ENCODE measurements around the gene CD70.
"Not testable (repeated sequence)": the region's sequence is repeated elsewhere in the genome, so short reads cannot be mapped to it uniquely, and the experiment has no call there.

CD70 gene

GRCh38 chr19:6551091-6551490 lies 39.9 kb downstream of the CD70 start:
- no peak for DNase-seq (ENCODE audit: low read depth, low spot score)
- TF ChIP-seq ZNF274 (IDR thresholded peaks at IDR 0.05; ENCODE audit: low read depth, low read length): no peak
- TF ChIP-seq YY1 (IDR thresholded peaks at IDR 0.05; ENCODE audit: insufficient read depth, insufficient read length): no peak
- Histone ChIP-seq H3K4me1 (ENCODE audit: insufficient read depth, insufficient read length) (peaks cover 6% of the 10 kb centered on the region), H3K27me3 (ENCODE audit: insufficient read depth, insufficient read length) (no peaks in the 10 kb centered on the region), H3K36me3 (ENCODE audit: insufficient read depth, insufficient read length, low read length) (no peaks in the 10 kb centered on the region), H3K4me3 (ENCODE audit: insufficient read length, low read depth) (no peak overlapping the region), H3K9me3 (ENCODE audit: insufficient read depth, low read length) (peaks cover 15% of the 10 kb centered on the region; the same call in 1 of the 2 replicates), H3K9ac (ENCODE audit: insufficient read length, low read depth) (no peak overlapping the region)

DNA sequence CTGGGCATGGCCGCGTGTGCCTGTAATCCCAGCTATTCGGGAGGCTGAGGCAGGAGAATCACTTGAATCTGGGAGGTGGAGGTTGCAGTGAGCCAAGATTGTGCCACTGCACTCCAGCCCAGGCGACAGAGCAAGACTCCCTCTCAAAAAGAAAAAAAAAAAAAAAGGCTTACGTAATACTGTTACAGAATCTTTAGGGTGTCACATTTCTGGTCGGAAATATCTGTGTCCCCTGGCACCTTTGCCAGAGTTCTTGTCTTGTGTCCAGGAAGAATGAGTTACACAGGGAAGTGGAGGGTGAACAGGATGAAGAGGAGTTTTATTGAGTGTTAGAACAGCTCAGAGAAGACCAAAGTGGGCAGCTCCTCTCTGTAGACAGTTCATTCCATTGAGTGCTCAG lies 40.3 kb downstream of the CD70 start:
- H3K9ac ChIP-seq (ENCODE audit: insufficient read length, low read depth); H3K27me3 ChIP-seq (ENCODE audit: insufficient read depth, insufficient read length); H3K4me3 ChIP-seq (ENCODE audit: insufficient read length, low read depth); H3K36me3 ChIP-seq (ENCODE audit: insufficient read depth, insufficient read length, low read length); DNase-seq (ENCODE audit: low read depth, low spot score); H3K4me1 ChIP-seq (ENCODE audit: insufficient read depth, insufficient read length): not testable (repeated sequence)
- H3K9me3 ChIP-seq (ENCODE audit: insufficient read depth, low read length): peaks cover 15% of the 10 kb centered on the region; the same call in 1 of the 2 replicates

DNA sequence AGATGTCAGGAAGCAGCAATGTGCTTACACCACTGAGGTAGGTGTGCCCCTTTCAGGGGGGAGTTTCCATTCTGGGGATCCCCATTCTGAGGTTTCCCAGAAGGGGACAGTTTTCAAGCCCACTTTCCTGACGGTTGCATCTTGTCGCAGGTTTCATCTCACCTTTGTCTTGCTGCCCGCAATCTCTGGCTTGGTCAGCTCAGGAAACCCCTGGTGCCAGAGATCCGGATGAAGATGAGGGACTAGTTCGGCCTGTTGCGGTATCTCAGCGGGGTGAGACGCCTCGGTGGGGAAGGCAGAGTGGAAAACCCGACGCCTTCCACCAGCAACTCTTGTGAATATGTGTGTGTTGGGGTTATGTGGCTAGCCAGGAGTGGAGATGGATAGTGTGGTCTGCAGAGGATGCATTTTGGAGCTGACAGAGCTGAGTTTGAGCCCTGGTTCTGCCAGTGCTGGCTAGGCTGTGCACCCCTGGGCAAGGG lies 47.0 kb downstream of the CD70 start:
- Histone ChIP-seq H3K9ac (ENCODE audit: insufficient read length, low read depth) (no peak overlapping the region), H3K4me1 (ENCODE audit: insufficient read depth, insufficient read length) (no peaks in the 10 kb centered on the region), H3K4me3 (ENCODE audit: insufficient read length, low read depth) (no peak overlapping the region), H3K9me3 (ENCODE audit: insufficient read depth, low read length) (peaks cover 9% of the 10 kb centered on the region; the same call in 1 of the 2 replicates), H3K36me3 (ENCODE audit: insufficient read depth, insufficient read length, low read length) (no peaks in the 10 kb centered on the region), H3K27me3 (ENCODE audit: insufficient read depth, insufficient read length) (no peaks in the 10 kb centered on the region)
- no peak for DNase-seq (ENCODE audit: low read depth, low spot score)
- no peak for TF ChIP-seq SUZ12 (IDR thresholded peaks at IDR 0.05; ENCODE audit: extremely low read depth, insufficient read depth, insufficient read length)
- TF ChIP-seq YY1 (IDR thresholded peaks at IDR 0.05; ENCODE audit: insufficient read depth, insufficient read length): no peak
- no peak for TF ChIP-seq ZNF274 (IDR thresholded peaks at IDR 0.05; ENCODE audit: low read depth, low read length)

DNA sequence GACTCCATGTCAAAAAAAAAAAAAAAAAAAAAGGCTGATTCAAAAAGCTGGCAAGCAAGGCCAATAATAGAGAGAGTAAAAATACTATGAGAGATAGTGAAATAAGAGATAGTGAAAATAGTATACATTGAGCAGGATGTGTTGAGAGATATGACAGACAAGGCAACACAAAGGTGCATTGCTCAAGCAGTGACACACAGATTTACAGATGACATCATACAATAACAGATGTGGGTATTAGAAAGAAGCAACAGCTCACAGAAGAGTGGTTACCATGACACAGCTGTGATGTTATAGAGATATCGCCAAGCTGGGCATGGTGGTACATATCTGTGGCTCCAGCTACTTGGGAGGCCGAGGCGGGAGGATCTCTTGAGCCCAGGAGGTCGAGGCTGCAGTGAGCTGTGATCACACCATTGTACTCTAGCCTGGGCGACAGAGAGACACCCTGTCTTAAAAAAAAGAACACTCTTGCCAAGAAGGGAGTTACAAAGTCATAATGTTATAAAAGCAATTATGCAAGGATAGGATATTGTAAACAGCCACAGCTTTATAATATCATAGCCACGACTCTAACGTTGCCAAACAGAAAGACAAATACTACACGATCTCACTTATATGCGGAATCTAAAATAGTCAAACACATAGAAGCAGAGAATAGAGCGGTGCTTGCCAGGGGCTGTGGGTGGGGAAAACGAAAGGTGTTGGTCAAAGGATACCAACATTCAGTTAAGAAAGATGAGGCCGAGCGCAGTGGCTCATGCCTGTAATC lies 49.8 kb downstream of the CD70 start:
- Histone ChIP-seq H3K27me3 (ENCODE audit: insufficient read depth, insufficient read length) (no peaks in the 10 kb centered on the region), H3K9me3 (ENCODE audit: insufficient read depth, low read length) (peaks cover 20% of the 10 kb centered on the region), H3K4me1 (ENCODE audit: insufficient read depth, insufficient read length) (no peaks in the 10 kb centered on the region), H3K9ac (ENCODE audit: insufficient read length, low read depth) (no peak overlapping the region), H3K36me3 (ENCODE audit: insufficient read depth, insufficient read length, low read length) (peaks cover 3% of the 10 kb centered on the region), H3K4me3 (ENCODE audit: insufficient read length, low read depth) (no peak overlapping the region)
- TF ChIP-seq SUZ12 (IDR thresholded peaks at IDR 0.05; ENCODE audit: extremely low read depth, insufficient read depth, insufficient read length): no peak
- TF ChIP-seq ZNF274 (IDR thresholded peaks at IDR 0.05; ENCODE audit: low read depth, low read length): no peak
- no peak for TF ChIP-seq YY1 (IDR thresholded peaks at IDR 0.05; ENCODE audit: insufficient read depth, insufficient read length)
- DNase-seq (ENCODE audit: low read depth, low spot score): no peak

- Histone ChIP-seq H3K9me3 (ENCODE audit: insufficient read depth, low read length) (peaks cover 29% of the 10 kb centered on the region), H3K4me1 (ENCODE audit: insufficient read depth, insufficient read length) (no peaks in the 10 kb centered on the region), H3K36me3 (ENCODE audit: insufficient read depth, insufficient read length, low read length) (peaks cover 17% of the 10 kb centered on the region), H3K4me3 (ENCODE audit: insufficient read length, low read depth) (no peak overlapping the region), H3K9ac (ENCODE audit: insufficient read length, low read depth) (no peak overlapping the region), H3K27me3 (ENCODE audit: insufficient read depth, insufficient read length) (no peaks in the 10 kb centered on the region)
- DNase-seq (ENCODE audit: low read depth, low spot score): no peak
- no peak for TF ChIP-seq ZNF274 (IDR thresholded peaks at IDR 0.05; ENCODE audit: low read depth, low read length)
- no peak for TF ChIP-seq SUZ12 (IDR thresholded peaks at IDR 0.05; ENCODE audit: extremely low read depth, insufficient read depth, insufficient read length)
These were observed 51.4 kb downstream of the CD70 start for GRCh38 chr19:6539514-6539913.

Measured in NT2/D1 (cell line).